ENCODE measurements around the gene CDH13.

The CDH13 gene

GRCh38 chr16:83810901-83811300 is 1184.1 kb downstream of the CDH13 start:
- Histone ChIP-seq H3K27me3 (ENCODE audit: insufficient read depth, poor library complexity, severe bottlenecking) (no peaks in the 10 kb centered on the region), H3K4me3 (replicated peaks; ENCODE audit: insufficient read depth, low read length) (no peak overlapping the region), H3K27ac (replicated peaks) (no peak overlapping the region)
- DNase-seq (ENCODE audit: low read depth in 1 of 2, low spot score in 1 of 2) = no peak
- TF ChIP-seq POLR2AphosphoS5 (IDR thresholded peaks at IDR 0.05; ENCODE audit: low read depth) = no peak
- TF ChIP-seq, protein P1, sequence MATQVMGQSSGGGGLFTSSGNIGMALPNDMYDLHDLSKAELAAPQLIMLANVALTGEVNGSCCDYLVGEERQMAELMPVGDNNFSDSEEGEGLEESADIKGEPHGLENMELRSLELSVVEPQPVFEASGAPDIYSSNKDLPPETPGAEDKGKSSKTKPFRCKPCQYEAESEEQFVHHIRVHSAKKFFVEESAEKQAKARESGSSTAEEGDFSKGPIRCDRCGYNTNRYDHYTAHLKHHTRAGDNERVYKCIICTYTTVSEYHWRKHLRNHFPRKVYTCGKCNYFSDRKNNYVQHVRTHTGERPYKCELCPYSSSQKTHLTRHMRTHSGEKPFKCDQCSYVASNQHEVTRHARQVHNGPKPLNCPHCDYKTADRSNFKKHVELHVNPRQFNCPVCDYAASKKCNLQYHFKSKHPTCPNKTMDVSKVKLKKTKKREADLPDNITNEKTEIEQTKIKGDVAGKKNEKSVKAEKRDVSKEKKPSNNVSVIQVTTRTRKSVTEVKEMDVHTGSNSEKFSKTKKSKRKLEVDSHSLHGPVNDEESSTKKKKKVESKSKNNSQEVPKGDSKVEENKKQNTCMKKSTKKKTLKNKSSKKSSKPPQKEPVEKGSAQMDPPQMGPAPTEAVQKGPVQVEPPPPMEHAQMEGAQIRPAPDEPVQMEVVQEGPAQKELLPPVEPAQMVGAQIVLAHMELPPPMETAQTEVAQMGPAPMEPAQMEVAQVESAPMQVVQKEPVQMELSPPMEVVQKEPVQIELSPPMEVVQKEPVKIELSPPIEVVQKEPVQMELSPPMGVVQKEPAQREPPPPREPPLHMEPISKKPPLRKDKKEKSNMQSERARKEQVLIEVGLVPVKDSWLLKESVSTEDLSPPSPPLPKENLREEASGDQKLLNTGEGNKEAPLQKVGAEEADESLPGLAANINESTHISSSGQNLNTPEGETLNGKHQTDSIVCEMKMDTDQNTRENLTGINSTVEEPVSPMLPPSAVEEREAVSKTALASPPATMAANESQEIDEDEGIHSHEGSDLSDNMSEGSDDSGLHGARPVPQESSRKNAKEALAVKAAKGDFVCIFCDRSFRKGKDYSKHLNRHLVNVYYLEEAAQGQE (IDR thresholded peaks at IDR 0.05; ENCODE audit: insufficient replicate concordance, low read depth) = no peak
- TF ChIP-seq GABPA (IDR thresholded peaks at IDR 0.05; ENCODE audit: low read depth) = no peak
- TF ChIP-seq SPI1 (IDR thresholded peaks at IDR 0.05; ENCODE audit: borderline replicate concordance, low read depth) = no peak
- TF ChIP-seq, protein P2, sequence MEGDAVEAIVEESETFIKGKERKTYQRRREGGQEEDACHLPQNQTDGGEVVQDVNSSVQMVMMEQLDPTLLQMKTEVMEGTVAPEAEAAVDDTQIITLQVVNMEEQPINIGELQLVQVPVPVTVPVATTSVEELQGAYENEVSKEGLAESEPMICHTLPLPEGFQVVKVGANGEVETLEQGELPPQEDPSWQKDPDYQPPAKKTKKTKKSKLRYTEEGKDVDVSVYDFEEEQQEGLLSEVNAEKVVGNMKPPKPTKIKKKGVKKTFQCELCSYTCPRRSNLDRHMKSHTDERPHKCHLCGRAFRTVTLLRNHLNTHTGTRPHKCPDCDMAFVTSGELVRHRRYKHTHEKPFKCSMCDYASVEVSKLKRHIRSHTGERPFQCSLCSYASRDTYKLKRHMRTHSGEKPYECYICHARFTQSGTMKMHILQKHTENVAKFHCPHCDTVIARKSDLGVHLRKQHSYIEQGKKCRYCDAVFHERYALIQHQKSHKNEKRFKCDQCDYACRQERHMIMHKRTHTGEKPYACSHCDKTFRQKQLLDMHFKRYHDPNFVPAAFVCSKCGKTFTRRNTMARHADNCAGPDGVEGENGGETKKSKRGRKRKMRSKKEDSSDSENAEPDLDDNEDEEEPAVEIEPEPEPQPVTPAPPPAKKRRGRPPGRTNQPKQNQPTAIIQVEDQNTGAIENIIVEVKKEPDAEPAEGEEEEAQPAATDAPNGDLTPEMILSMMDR (IDR thresholded peaks at IDR 0.05; ENCODE audit: insufficient read depth, low read length) = no peak

DNA sequence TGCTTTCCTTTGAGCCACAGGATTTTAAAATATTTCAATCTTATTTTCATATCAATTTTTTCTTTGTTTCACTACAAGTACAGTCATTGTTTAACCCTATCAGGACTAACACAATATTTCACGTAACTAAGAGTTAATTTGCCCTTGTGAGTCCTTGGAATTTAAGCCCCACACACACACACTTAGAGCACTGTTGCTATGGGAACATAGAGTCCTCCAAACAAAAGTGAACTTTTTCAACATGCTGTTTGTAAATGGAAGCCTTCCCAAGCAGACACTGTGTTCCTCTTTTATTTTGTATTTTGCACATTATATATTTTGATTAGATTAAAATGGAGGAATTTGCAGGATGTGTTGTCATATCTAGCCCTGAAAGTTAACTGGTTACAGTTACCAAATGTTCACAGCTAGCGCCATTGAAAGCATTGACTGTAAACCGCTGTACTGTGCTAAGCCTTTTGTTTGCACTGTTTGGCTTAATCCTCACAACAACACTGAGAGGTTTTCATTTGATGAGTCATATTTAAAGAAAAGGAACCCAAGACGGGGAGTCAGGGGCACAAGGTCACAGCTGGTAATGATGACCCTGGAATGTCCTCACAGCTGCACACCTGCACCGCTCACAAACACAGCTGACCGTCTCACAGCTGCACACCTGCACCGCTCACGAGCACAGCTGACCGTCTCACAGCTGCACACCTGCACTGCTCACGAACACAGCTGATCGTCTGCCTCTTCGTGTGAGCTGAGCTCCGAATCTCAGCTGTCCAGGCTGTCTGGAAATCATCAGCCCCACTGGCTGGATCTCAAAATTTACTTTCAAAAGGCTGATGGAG is 1187.3 kb downstream of the CDH13 start:
- Histone ChIP-seq H3K27ac (replicated peaks) (peak overlapping the region; percentile 2; the same call in 1 of the 2 replicates), H3K4me3 (replicated peaks; ENCODE audit: insufficient read depth, low read length) (no peak overlapping the region), H3K27me3 (ENCODE audit: insufficient read depth, poor library complexity, severe bottlenecking) (no peaks in the 10 kb centered on the region)
- DNase-seq (ENCODE audit: low read depth in 1 of 2, low spot score in 1 of 2) = no peak
- TF ChIP-seq GABPA (IDR thresholded peaks at IDR 0.05; ENCODE audit: low read depth) = no peak
- TF ChIP-seq, protein P2 (IDR thresholded peaks at IDR 0.05; ENCODE audit: insufficient read depth, low read length) = no peak
- TF ChIP-seq SPI1 (IDR thresholded peaks at IDR 0.05; ENCODE audit: borderline replicate concordance, low read depth) = peak; percentile 43; the same call in 1 of the 2 replicates

DNA sequence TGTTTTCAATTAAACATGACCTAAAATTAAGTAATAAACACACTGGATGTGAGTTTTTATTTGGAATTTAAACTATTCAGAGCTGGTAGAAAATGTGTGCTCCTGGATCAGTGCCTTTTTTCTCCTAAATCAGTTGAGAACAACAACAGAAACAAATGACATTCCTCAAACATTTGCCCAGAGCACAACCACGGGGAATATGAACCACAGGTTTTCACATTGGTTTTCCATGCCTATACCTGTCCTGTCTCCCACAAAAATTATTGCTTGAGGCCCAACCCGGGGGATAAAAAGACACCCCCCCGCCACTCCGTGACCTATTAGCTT is 1187.9 kb downstream of the CDH13 start:
- no peak for TF ChIP-seq GABPA (IDR thresholded peaks at IDR 0.05; ENCODE audit: low read depth)
- H3K27me3 ChIP-seq (ENCODE audit: insufficient read depth, poor library complexity, severe bottlenecking) = no peaks in the 10 kb centered on the region
- no peak overlapping the region for H3K27ac ChIP-seq (replicated peaks)
- H3K4me3 ChIP-seq (replicated peaks; ENCODE audit: insufficient read depth, low read length) = no peak overlapping the region
- no peak for DNase-seq (ENCODE audit: low read depth in 1 of 2, low spot score in 1 of 2)

GRCh38 chr16:83817022-83817421 is 1190.3 kb downstream of the CDH13 start:
- no peaks in the 10 kb centered on the region for H3K27me3 ChIP-seq (ENCODE audit: insufficient read depth, poor library complexity, severe bottlenecking)
- TF ChIP-seq, protein P2 (IDR thresholded peaks at IDR 0.05; ENCODE audit: insufficient read depth, low read length) = no peak
- TF ChIP-seq GABPA (IDR thresholded peaks at IDR 0.05; ENCODE audit: low read depth) = no peak
- no peak for TF ChIP-seq POLR2AphosphoS5 (IDR thresholded peaks at IDR 0.05; ENCODE audit: low read depth)
- TF ChIP-seq, protein P1 (IDR thresholded peaks at IDR 0.05; ENCODE audit: insufficient replicate concordance, low read depth) = no peak
- TF ChIP-seq SPI1 (IDR thresholded peaks at IDR 0.05; ENCODE audit: borderline replicate concordance, low read depth) = no peak
- H3K4me3 ChIP-seq (replicated peaks; ENCODE audit: insufficient read depth, low read length) = no peak overlapping the region
- DNase-seq (ENCODE audit: low read depth in 1 of 2, low spot score in 1 of 2) = no peak
- H3K27ac ChIP-seq (replicated peaks) = no peak overlapping the region
